Measurements from ENCODE around the gene ZFAND2A. TPM values are rescaled to one million over a fixed set of nuclear protein-coding genes. Genes with fewer than 3 reads are reported as not detected.

Gene ZFAND2A
- total RNA-seq, 1 experiment from 2014 or later, result 13.7 TPM

GRCh38 chr7:1124816-1125602, 35.0 kb downstream of the ZFAND2A start:
- Histone ChIP-seq H3K79me2 (ENCODE audit: insufficient read depth, low read length) (peaks cover 6% of the 10 kb centered on the region; the same call in 1 of the 2 replicates), H3K18ac (ENCODE audit: insufficient read length, low read depth, low read length) (no peak overlapping the region), H3K4me2 (ENCODE audit: insufficient read depth, insufficient read length, low read length) (no peak overlapping the region), H4K8ac (replicated peaks; ENCODE audit: insufficient read length, low read depth, low read length) (no peak overlapping the region), H2BK120ac (ENCODE audit: low read depth, low read length, poor library complexity, severe bottlenecking) (no peak overlapping the region), H3T11ph (ENCODE audit: low read length) (no peak overlapping the region), H4K20me1 (ENCODE audit: control insufficient read depth, insufficient read depth, insufficient read length) (no peaks in the 10 kb centered on the region), H4K91ac (ENCODE audit: insufficient read length, low read depth, low read length) (no peak overlapping the region), H2AFZ (ENCODE audit: low read length) (no peak overlapping the region), H4K5ac (ENCODE audit: insufficient read length, low read depth, low read length) (no peak overlapping the region), H3K14ac (ENCODE audit: insufficient read depth, low read length) (no peak overlapping the region), H3K9ac (ENCODE audit: extremely low read depth, insufficient read length, low read length) (no peak overlapping the region), H3K79me1 (ENCODE audit: insufficient read depth, low read depth, low read length, poor library complexity, severe bottlenecking) (peaks cover 3% of the 10 kb centered on the region), H3K4me1 (ENCODE audit: insufficient read depth, low read length) (no peaks in the 10 kb centered on the region), H3K27ac (ENCODE audit: insufficient read length, low read depth, low read length) (no peak overlapping the region), H2BK20ac (ENCODE audit: low read depth, low read length, poor library complexity, severe bottlenecking) (no peak overlapping the region), H2BK15ac (ENCODE audit: low read depth, low read length) (no peak overlapping the region), H3K23me2 (ENCODE audit: insufficient read length, low read depth, low read length, poor library complexity, severe bottlenecking) (no peaks in the 10 kb centered on the region), H2AK5ac (ENCODE audit: insufficient read length, low read length) (no peak overlapping the region), H2BK12ac (ENCODE audit: insufficient read length, low read depth, low read length) (no peak overlapping the region), H3K9me3 (ENCODE audit: control insufficient read depth, low read depth, low read length) (no peaks in the 10 kb centered on the region), H3K4ac (ENCODE audit: low read depth, low read length) (no peak overlapping the region), H3K23ac (ENCODE audit: insufficient read length, low read depth, low read length) (no peak overlapping the region), H2BK5ac (ENCODE audit: insufficient read length, low read length) (no peak overlapping the region), H3K27me3 (ENCODE audit: insufficient read depth, low read length) (no peaks in the 10 kb centered on the region), H3K56ac (ENCODE audit: insufficient read length, low read depth, low read length) (no peak overlapping the region)
- H3K4me3 Mint-ChIP-seq, result no peak overlapping the region
- no peaks in the 10 kb centered on the region; a peak in 1 of 5 replicates for H3K9me3 Mint-ChIP-seq
- peak overlapping the region in 2 of 3 experiments; percentile 55 to 68; a peak in 2 of 7 replicates for H3K27ac Mint-ChIP-seq
- H3K36me3 Mint-ChIP-seq (ENCODE audit: insufficient read depth in 1 of 3, low read depth in 3 of 3), result peaks cover 12 to 26% (median 24%) of the 10 kb centered on the region in 3 experiments
- no peak for TF ChIP-seq CTCF (conservative IDR thresholded peaks at IDR 0.05)
- H3K4me1 Mint-ChIP-seq, result peaks cover 11 to 21% of the 10 kb centered on the region in 2 experiments
- WGBS (ENCODE audit: extremely low coverage, insufficient read length, low lambda C conversion rate), result no CpG with 5 or more reads among the region's 23 CpGs
- no peaks in the 10 kb centered on the region for H3K27me3 Mint-ChIP-seq (ENCODE audit: low read depth)
- no peak for DNase-seq

Data from H9 (cell line).